Duodenal mucosa (tissue), 2 donors: ENCODE measurements around the gene NIPAL4.
A peak's percentile ranks its signal among the peaks of the same experiment; 100 is the strongest.
"Not testable (repeated sequence)": the region's sequence is repeated elsewhere in the genome, so short reads cannot be mapped to it uniquely, and the experiment has no call there.

ENCODE experiments used
- H3K27ac ChIP-seq: one replicate; pipeline ENCODE4 v1.7.0; 2013; ENCODE audit warnings: low read depth, low read length
- H3K27me3 ChIP-seq, 2 donors: one replicate each; pipeline ENCODE4 v1.7.0; 2013; ENCODE audit warnings: low read length in 2 of 2, control low read depth in 1 of 2; ENCODE audit not compliant: insufficient read depth in 2 of 2, control insufficient read depth in 1 of 2
- H3K36me3 ChIP-seq, 2 donors: one replicate each; pipeline ENCODE4 v1.7.0; 2013; ENCODE audit warnings: low read length in 2 of 2, control low read depth in 1 of 2; ENCODE audit not compliant: insufficient read depth in 2 of 2, control insufficient read depth in 1 of 2
- H3K4me1 ChIP-seq, 2 donors: one replicate each; pipeline ENCODE4 v1.7.0; 2013; ENCODE audit warnings: low read length in 2 of 2, control low read depth in 1 of 2; ENCODE audit not compliant: insufficient read depth in 2 of 2, control insufficient read depth in 1 of 2
- H3K4me3 ChIP-seq, 2 donors: one replicate each; pipeline ENCODE4 v1.7.0; 2013; ENCODE audit warnings: low read length in 2 of 2, low read depth in 1 of 2
- H3K9ac ChIP-seq, 2 donors: one replicate each; pipeline ENCODE4 v1.7.0; 2013; ENCODE audit warnings: low read length in 2 of 2, low read depth in 1 of 2
- H3K9me3 ChIP-seq, 2 donors: one replicate each; pipeline ENCODE4 v1.7.0; 2013; ENCODE audit warnings: low read length in 2 of 2, control low read depth in 1 of 2; ENCODE audit not compliant: control insufficient read depth in 1 of 2

NIPAL4 gene

DNA sequence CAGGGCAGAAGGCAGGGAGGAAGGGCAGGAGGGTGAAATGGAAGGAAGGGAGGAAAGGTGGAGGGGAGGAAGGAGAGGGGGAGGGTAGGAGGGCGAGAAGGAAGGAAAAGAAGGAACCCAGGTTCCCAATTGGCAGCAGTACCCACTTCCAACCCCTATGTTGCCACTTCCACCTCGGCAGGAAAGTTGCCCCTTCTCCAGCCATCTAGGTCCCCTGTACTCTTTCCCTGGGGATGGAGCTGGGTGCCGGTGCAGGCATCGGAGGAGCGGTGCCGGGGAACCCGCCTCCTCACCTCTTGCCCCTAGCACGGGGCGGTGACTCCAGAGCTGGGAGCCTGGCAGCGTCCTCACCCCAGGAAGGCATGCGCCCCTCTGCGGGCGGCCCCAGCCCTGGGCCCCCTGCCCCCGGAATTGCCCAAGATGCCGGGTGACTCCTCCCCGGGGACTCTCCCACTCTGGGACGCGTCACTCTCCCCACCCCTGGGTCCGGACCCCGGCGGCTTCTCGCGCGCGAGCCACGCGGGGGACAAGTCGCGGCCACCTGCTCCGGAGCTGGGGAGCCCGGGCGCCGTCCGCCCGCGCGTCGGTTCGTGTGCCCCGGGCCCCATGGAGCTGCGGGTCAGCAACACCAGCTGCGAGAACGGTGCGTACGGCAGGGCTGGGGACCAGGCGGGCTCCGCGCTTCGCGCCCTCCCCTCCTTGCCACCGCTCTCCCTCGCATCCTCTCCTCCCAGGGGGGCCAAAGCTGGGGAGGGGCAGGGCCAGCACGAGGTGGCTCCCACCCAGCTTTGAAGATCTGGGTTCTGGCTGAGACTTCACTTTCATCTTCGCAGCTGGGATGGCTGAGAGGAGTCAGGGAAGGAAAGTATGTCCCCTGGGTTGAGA lies at the start of gene NIPAL4:
TSS of gene NIPAL4 (plus strand) at position 499 of the 885 bp plus-strand sequence. CDS start at position 607, 108 bp downstream.
- no peak within 1 kb of the TSS for H3K9ac ChIP-seq
- no peak within 1 kb of the TSS for H3K27ac ChIP-seq
- peak within 1 kb of the TSS; percentile 45 to 54 for H3K4me3 ChIP-seq

DNA sequence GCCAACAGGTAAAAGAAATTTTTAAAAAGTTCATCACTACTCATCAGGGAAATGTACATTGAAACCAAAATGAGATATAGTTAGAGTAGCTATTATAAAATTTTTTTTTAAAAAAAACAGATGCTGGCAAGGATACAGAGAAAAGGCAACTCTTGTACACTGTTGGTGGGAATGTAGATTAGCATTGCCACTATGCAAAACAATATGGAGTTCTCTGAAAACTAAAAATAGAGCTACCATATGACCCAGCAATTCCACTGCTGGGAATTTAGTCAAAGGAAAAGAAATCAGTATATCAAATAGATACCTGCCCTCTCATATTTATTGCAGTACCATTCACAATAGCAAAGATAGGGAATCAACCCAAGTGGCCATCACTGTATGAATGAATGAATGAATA lies 44.2 kb upstream of the NIPAL4 start:
- Histone ChIP-seq H3K27me3 (no peaks in the 10 kb centered on the region), H3K9me3 (no peaks in the 10 kb centered on the region), H3K4me1 (no peaks in the 10 kb centered on the region), H3K4me3 (no peak overlapping the region), H3K27ac (no peak overlapping the region), H3K36me3 (no peaks in the 10 kb centered on the region), H3K9ac (no peak overlapping the region)

More for the DNA sequence above, at the start of gene NIPAL4:
- peaks cover 8 to 10% of the 10 kb centered on the region in 2 donors for H3K4me1 ChIP-seq
- peaks cover 9 to 18% of the 10 kb centered on the region in 2 donors for H3K27me3 ChIP-seq
- H3K9me3 ChIP-seq: no peaks in the 10 kb centered on the region
- H3K36me3 ChIP-seq: no peaks in the 10 kb centered on the region

- not testable (repeated sequence) for H3K27ac ChIP-seq, H3K4me3 ChIP-seq
These were observed 40.5 kb upstream of the NIPAL4 start for GRCh38 chr5:157419521-157419920.

GRCh38 chr5:157429920-157430319 lies 30.1 kb upstream of the NIPAL4 start:
- H3K9me3 ChIP-seq, H3K27ac ChIP-seq, H3K9ac ChIP-seq, H3K36me3 ChIP-seq, H3K4me3 ChIP-seq, H3K4me1 ChIP-seq, H3K27me3 ChIP-seq: not testable (repeated sequence)

More at GRCh38 chr5:157419521-157419920, 40.5 kb upstream of the NIPAL4 start:
- H3K27me3 ChIP-seq, H3K36me3 ChIP-seq, H3K4me1 ChIP-seq, H3K9ac ChIP-seq, H3K9me3 ChIP-seq: not testable (repeated sequence)

DNA sequence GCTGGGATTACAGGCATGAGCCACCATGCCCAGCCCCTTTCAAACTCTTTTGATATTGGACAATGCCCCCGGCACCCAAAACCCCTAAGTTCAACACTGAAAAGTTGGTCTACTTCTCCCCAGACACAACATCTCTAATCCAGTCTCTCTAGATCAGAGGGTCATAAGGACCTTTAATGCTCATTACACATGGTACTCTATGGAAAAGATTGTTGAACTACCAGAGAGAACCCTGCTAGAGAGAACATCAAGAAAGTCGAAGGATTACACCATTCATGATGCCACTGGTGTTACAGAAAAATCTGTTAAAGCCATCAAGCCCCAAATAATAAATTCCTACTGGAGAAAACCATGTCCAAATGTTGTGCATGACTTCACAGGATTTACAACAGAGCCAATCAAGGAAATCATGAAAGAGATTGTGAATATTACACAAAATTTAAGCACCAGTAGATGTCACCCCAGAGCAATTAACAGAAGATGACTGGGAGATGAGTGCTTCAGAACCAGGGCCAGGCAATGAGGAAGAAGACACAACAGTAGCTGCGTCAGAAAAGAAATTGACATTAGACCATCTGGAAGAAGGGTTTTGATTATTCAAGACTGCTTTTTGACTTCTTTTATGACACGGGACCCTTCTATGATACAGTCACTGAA lies 28.3 kb upstream of the NIPAL4 start:
- Histone ChIP-seq H3K36me3 (no peaks in the 10 kb centered on the region), H3K9ac (no peak overlapping the region), H3K27me3 (no peaks in the 10 kb centered on the region), H3K27ac (no peak overlapping the region), H3K4me3 (no peak overlapping the region), H3K9me3 (no peaks in the 10 kb centered on the region), H3K4me1 (peaks cover 0 to 4% of the 10 kb centered on the region in 2 donors)

DNA sequence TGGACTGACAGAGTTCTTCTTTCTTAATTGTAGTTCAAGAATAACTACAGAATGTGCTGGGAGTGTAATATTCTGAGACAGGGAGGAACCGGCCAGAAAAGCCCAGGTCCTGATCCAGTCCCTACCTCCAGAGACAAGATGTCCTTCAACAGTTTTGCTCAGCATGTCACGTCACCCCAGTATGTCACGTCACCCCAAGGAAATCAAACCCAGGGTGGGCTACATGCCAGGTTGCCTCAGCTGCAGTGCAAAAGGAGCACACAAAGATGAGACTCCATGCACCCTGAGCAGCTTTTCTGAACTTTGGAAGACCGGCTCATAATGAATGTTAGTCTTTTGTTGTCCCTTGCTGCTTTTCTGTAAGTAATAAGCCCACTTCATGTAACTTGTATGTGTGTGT lies 25.9 kb upstream of the NIPAL4 start:
- Histone ChIP-seq H3K27me3 (no peaks in the 10 kb centered on the region), H3K4me3 (no peak overlapping the region), H3K4me1 (peaks cover 0 to 4% of the 10 kb centered on the region in 2 donors), H3K36me3 (no peaks in the 10 kb centered on the region), H3K27ac (no peak overlapping the region), H3K9ac (no peak overlapping the region), H3K9me3 (no peaks in the 10 kb centered on the region)

- Histone ChIP-seq H3K9me3 (no peaks in the 10 kb centered on the region), H3K4me3 (no peak overlapping the region), H3K27ac (no peak overlapping the region), H3K36me3 (no peaks in the 10 kb centered on the region), H3K4me1 (peaks cover 4 to 5% of the 10 kb centered on the region in 2 donors), H3K27me3 (no peaks in the 10 kb centered on the region), H3K9ac (no peak overlapping the region)
These were observed 16.9 kb upstream of the NIPAL4 start for GRCh38 chr5:157443041-157443549.

DNA sequence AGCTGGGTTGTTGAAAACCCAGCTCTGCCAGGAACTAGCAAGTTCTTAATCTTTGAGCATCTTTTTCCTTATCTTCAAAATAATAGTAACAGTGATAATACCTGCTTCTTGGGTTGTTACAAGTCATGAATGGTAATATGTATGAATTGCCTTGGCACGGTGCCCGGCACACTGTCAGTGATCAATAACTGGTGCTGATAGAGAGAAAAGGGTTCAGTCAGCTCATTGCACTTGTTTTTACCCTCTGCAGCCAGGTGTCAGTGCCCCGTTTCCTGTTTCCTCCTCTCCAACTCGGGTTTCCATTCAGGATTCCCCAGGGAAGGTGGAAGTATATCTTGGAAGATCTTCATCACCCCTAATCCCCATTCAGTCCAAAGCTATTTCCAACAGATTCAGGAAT lies 15.8 kb upstream of the NIPAL4 start:
- peaks cover 4 to 5% of the 10 kb centered on the region in 2 donors for H3K4me1 ChIP-seq

DNA sequence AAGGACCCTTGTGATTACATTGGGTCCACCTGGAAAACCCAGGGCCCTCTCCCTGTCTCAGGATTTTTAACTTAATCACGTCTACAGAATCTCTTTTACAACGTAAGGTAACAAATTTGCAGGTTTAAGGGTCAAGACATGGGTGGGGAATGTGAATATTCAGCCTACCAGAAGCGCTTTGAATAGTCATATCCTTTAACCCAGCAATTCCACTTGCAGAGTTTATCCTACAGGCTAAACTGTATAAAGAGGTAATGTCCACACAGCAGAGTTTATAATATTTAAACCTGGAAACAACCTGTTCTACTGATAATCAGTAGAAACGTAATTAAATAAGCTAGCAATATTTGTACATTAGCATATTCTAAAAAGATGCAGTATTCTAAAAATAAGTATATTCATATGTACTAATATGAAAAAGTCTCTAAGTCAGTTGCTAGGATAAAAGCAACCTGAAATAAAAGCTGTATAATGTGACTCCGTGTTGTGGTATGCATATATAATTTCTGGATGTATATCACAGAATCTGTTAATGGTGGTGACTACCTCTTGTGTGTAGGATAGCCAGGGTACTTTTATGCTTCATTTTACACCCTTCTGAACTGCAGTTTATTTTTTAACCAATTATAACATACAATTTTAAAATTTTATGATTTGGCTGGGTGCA lies 14.1 kb upstream of the NIPAL4 start:
- no peak overlapping the region for H3K27ac ChIP-seq
- no peak overlapping the region for H3K9ac ChIP-seq
- no peak overlapping the region for H3K4me3 ChIP-seq
- H3K36me3 ChIP-seq: no peaks in the 10 kb centered on the region
- no peaks in the 10 kb centered on the region for H3K27me3 ChIP-seq
- H3K4me1 ChIP-seq: peaks cover 4 to 5% of the 10 kb centered on the region in 2 donors
- no peaks in the 10 kb centered on the region for H3K9me3 ChIP-seq

More for the DNA sequence above, 15.8 kb upstream of the NIPAL4 start:
- Histone ChIP-seq H3K36me3 (no peaks in the 10 kb centered on the region), H3K9ac (no peak overlapping the region), H3K27ac (no peak overlapping the region), H3K27me3 (no peaks in the 10 kb centered on the region), H3K9me3 (no peaks in the 10 kb centered on the region), H3K4me3 (no peak overlapping the region)
